GM19455 (cell line): ENCODE measurements around the gene ITIH3.

Experiments used
- ATAC-seq: cut with Tn5 transposase; IDR thresholded peaks from one replicate; pipeline ENCODE4 v1.9.1; 2021; ENCODE audit not compliant: unreplicated experiment

Gene ITIH3

DNA sequence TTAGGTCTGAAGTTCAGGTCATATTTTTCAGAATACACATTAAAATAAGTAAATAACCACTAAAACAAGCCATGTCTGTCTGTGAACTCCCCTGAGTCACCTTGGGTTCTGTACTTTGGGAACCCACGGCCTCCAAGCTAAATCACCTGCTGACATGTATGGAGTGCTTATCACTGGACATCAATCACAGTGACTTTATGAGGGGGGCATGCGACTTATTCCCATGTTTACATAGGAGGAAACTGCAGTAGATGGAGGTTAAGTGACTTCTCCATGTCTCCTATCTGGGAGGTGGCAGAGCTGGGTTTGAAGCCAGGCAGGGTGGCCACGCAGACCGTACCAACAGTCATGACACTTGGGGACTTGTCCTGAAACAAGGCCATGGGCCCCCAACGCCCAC is 27.8 kb downstream of the ITIH3 start:
- no peak for ATAC-seq

DNA sequence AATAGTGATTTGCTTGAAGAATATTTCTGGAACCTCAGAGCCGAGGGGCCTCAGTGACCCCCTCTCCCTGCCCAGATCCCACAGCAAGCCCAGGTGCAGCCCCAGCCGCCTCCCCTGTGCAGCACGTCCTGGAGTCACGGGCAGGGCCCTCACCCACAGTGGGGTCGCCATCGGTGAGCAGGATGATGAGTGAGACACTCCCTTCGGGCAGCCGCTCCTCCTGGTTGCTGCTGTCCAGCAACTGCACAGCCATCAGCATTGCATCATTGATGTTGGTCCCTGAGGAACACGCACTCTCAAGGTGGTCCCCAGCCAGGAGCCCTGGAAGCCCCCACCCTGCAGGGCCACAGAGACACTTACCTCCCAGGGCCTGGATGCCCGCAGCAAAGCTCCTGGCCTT is 29.4 kb downstream of the ITIH3 start:
- ATAC-seq = no peak

DNA sequence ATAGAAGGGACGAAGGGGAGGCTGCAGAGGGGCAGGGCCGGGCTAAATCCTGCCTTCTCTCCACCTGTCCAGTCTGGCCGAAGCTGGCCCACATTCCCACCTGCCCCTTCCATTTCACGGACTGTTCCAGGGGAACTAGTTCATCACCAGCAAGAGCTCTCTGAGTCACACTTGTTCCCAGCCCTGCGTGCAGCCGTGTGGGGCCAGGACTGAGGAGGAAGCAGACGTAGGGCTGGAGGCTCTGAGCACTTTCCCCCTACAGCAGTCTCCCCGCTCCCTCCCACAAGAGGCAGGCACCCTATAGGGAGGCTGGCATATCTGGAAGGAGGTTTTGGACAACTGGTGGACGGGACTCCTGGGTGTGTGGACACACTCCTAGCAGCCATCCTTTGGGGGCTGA is 32.8 kb downstream of the ITIH3 start:
- ATAC-seq = no peak

DNA sequence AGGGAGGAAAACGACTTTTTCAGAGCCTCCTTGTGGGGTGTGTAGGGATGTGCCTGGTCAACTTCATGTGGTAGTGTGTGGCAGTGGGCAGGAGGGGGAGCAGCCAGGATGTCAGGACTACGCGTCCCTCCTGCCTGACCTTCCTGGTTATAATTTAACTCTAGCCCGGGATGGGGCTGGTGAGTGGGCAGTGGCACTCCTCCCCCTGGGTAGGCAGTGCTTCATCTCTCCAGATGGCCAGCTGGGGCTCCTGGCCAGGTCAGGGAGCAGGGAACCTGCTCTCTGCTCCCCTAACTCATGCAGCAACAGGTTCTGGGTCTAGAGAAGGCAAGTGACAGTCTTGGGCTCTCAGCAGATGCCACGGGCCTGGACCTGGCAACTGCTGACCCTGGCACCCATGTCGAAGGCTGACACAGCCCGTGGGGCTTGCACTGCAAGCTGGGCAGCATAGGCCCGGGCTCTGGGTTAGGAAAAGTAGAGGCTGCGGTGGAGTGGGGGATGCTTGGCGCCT is 33.3 kb downstream of the ITIH3 start:
- ATAC-seq = no peak

GRCh38 chr3:52829482-52829881 is 34.9 kb downstream of the ITIH3 start:
- ATAC-seq = no peak

DNA sequence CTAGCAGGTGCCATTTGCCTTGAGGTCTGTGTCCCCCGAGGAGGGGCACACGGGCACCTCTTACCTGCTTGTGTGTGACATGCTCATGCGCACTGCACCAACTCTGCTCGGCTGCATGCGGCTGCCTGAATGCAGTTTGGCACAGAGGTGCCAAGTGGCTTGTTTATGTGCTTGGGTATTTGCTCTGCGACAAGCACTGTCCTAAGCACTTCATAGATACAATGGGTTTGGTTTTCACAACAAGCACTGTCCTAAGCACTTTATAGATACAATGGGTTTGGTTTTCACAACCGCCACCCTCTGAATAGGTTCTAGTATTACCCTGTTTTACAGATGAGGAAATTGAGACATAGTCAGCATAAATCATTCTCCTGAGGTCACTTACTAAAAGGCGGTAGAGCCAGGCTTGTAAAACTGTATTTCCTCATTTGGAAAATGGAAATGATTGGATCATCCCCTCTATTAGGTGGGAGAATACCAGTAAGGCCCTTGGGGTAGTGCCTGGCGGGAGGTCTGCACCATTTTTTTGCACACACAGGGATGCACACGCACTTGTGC is 35.4 kb downstream of the ITIH3 start:
- no peak for ATAC-seq

DNA sequence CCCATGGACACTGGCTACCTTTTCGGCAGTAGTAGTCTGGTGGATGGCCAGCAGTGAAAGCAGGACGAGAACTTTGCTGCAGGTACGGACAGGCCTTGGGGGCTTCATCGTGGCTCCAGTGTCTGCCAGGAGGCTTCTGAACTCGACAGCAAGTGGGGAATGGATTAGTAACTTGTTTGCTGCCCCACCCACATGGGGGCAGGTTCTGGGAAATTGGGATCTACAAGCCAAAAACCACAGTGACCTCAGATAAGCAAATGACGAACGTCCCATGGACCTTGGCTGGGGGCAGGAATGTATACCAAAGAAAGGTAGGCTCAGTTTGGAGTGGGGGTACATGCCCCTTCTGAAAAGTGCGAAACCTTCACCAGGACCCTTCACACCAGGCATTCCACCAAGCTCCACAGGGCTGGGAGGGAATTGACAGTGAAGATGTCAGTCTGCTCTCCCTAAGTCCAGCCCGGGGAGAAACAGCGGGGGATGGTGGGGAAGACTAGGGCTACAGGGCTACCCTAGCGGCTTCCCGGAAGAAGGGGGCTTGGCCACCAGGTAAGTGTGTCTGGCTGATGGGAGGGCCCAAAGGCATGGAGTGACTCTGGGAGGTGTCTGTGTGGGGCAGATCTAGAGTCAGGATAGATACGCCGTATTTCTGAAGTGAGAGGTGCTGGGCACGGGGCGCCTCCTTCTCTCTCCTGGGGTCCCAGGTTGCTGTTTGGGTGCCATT is 36.1 kb downstream of the ITIH3 start, which contains the start of gene ITIH4:
TSS of gene ITIH4 (minus strand) at position 138 of the 724 bp plus-strand sequence. CDS start at position 108, 30 bp downstream.
- no peak for ATAC-seq

GRCh38 chr3:52831500-52832301 is 37.1 kb downstream of the ITIH3 start:
- no peak for ATAC-seq

- no peak for ATAC-seq
These were observed 38.6 kb downstream of the ITIH3 start for GRCh38 chr3:52833202-52833601.

- ATAC-seq = no peak
These were observed 40.4 kb downstream of the ITIH3 start, which contains the start of gene MUSTN1 for GRCh38 chr3:52834871-52835501. Gene MUSTN1 (minus strand): TSS chr3:52835019. CDS start chr3:52834948, 71 bp downstream.

DNA sequence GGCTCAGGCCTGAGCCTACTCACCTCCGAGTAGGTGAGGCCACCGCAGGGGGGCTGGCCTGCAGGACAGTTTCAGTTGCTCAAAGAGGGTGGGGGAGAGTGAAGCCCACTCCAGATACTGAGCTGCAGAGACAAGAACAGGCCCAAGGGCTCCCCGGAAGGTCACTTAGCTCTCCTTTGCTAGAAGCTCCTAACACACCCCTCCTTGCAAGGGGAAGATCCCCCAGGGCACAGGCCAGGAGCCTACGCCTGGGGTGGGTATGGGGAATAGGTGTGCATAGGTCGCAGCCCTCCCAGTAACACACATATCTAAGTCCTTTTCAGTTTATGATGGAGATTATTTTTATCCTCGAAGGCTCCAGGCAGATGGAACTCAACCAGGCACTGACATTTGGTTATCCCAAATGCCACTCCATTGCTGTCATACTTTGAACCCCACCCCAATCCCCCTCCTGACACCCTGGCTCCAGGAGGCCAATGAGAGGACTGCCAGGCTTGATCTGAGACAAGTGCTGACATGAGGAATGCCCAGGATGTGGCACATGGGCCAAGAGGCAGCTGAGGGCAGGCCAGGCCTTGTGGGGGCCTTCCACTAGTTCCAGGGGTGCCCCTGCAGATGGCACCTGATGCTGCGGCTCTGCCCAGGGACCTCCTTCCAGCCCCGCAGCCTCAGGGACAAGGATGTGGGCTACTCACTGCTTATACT is 41.3 kb downstream of the ITIH3 start:
- ATAC-seq = no peak

GRCh38 chr3:52836471-52836845 is 41.9 kb downstream of the ITIH3 start:
- ATAC-seq = no peak

DNA sequence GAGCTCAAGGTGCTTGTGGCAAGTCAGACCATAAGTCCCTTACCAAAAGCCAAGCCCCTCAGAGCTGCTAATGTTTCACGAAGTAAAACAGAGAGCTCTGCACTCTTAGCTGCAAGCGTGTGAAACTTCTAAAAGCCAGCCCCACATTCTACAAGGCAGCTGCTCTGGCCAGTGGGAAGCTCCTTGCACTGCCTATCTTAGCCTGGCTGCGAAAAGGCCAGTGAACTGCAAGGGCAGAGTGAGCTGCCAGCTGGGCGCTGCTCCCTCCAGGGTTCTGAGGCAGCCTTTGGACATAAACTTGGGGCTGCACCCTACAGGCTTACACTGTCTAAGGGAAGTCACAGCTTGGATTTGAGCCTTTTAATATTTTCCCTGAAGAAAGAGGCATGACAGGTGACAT is 42.4 kb downstream of the ITIH3 start:
- ATAC-seq = no peak

GRCh38 chr3:52838561-52839267 is 44.1 kb downstream of the ITIH3 start:
- no peak for ATAC-seq

DNA sequence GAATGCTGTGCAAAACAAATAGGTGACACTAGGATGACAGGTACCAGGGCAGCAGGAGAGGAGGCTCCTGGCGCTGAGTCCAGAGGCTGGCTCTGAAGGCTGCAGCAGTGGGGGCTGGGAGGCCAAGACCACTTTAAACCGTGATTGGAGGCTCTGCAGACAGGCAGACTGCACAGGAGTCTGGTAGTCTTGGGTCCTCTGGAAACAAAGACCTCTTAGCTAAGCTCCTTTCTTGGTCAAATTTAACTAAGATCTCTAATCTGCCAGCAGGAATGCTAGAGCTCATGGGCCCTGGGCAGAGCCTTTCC is 44.6 kb downstream of the ITIH3 start:
- ATAC-seq = no peak

DNA sequence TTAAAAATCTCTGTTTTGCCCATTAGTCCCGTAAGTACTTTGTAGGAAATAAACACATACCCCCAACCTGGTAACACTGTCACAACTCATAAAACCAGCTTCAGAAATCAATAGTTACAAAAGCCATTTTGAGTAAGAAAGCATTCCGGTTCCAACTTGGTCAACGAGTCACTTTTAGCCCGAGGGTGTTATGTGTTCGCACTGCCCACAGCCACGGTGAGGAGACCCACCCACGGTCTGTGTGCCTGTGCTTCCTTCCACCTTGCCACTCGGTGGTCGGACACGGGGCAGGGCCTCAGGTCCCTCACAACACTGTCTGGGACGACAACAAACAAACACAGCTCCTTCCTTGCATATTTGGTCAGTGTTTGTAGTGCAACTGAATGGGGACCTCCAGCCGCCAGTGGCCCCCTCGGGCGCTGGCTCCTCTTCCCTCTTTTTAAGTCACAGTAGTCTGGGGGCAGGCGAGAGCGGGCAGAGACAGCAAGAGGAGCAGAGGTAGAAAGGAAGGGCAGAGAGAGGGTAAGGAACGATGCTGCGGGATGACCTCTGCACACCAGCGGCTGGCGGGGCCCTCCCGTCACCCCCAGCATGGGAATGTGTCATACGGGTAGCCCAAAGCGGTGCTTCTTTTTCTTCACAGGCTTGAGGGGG is 45.4 kb downstream of the ITIH3 start:
- no peak for ATAC-seq

DNA sequence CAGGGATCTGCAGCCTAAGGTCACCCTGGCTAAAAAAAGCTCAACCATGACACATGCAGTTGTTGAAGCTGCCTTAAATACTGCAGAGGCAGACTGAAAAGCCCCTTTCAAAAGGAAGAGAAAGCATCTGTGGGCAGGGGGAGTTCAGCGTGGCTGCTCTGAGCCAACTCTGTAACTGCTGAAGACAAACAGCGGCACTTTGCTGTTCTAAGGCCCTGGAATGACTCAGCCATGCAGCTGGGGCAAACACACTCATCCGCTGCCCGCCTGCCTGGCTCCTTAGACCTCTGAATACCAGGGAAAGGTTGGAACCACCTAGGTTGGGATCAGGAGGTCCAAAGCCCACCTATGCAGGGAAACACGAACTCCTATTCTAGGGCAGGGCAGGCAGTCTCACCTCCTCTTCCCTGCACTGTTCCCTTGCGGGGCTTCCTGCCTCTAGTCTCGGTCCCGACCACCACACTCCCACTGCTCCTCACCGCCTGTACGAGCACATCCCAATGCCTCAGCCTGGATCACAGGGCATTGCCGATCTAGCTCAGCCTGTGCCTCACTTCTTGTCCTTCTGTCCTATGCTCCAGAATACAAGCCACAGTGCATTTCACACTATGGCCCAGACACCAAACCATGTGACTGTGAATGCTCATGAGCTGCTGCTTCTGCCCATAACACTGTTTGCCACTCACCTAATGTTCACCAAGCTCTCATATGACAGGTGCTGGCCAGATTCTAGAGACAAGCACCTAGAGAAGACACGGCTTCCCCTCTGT is 46.8 kb downstream of the ITIH3 start:
- no peak for ATAC-seq

GRCh38 chr3:52841981-52842340 is 47.4 kb downstream of the ITIH3 start:
- ATAC-seq = no peak

GRCh38 chr3:52842424-52842823 is 47.8 kb downstream of the ITIH3 start:
- no peak for ATAC-seq
